CD4-positive, alpha-beta T cell (primary cell): ENCODE data around the gene RBMS1. TPM values are rescaled to one million over a fixed set of nuclear protein-coding genes. Genes with fewer than 3 reads are reported as not detected.

Experiments
- ATAC-seq: fragments of 200-7000 bp; cut with Tn5 transposase; one replicate; pipeline ENCODE4 v1.10.0; 2022; ENCODE audit warnings: mild to moderate bottlenecking; ENCODE audit not compliant: poor library complexity
- CTCF ChIA-PET: fragments of 350-600 bp; sonication (Branson Sonifier 250); formaldehyde crosslinking; loops from one replicate; lab custom pipeline; 2021; ENCODE audit warnings: antibody characterized with exemption, inconsistent platforms; lab: Charles Lee
- POLR2A ChIA-PET: fragments of 350-600 bp; sonication (Branson Sonifier 250); formaldehyde crosslinking; loops from one replicate; lab custom pipeline; 2021; ENCODE audit warnings: antibody characterized with exemption, inconsistent platforms; lab: Charles Lee
- DNase-seq, 14 experiments: peaks; one replicate each; pipeline ENCODE4 v3.0.0-alpha.2; 2013 to 2020; ENCODE audit warnings: mixed read lengths in 2 of 14
- H3K27ac ChIP-seq, 2 donors: one replicate each; pipeline versions ENCODE4 v1.5.1 to v1.7.0; 2013; ENCODE audit warnings: low read length in 2 of 2, low read depth in 1 of 2, mild to moderate bottlenecking in 1 of 2
- H3K27me3 ChIP-seq, 2 experiments: 1 replicate in 1 of 2; 2 replicates in 1 of 2; pipeline versions ENCODE4 v1.6.1 to v1.7.0; 2013; ENCODE audit warnings: low read length in 2 of 2, control low read depth in 1 of 2, mild to moderate bottlenecking in 1 of 2, moderate library complexity in 1 of 2; ENCODE audit not compliant: insufficient read depth in 2 of 2, control insufficient read depth in 1 of 2
- H3K36me3 ChIP-seq: one replicate; pipeline ENCODE4 v1.6.1; 2013; ENCODE audit warnings: low read length, control low read depth; ENCODE audit not compliant: insufficient read depth
- H3K4me1 ChIP-seq: one replicate; pipeline ENCODE4 v1.6.1; 2013; ENCODE audit warnings: low read length, control low read depth; ENCODE audit not compliant: insufficient read depth
- H3K4me3 ChIP-seq: one replicate; pipeline ENCODE4 v1.5.1; 2013; ENCODE audit warnings: mild to moderate bottlenecking, low read length, moderate library complexity
- H3K9me3 ChIP-seq, 2 experiments: 1 replicate in 1 of 2; 2 replicates in 1 of 2; pipeline versions ENCODE4 v1.6.1 to v1.7.0; 2013; ENCODE audit warnings: low read length in 2 of 2, mild to moderate bottlenecking in 2 of 2, control low read depth in 1 of 2, moderate library complexity in 1 of 2; ENCODE audit not compliant: control insufficient read depth in 1 of 2, insufficient read depth in 1 of 2
- H3K27ac Mint-ChIP-seq: one replicate; pipeline ENCODE4 v1.8.0; 2020; ENCODE audit warnings: mixed read lengths
- H3K27me3 Mint-ChIP-seq: one replicate; pipeline ENCODE4 v1.8.0; 2021; ENCODE audit warnings: mixed read lengths
- H3K36me3 Mint-ChIP-seq: one replicate; pipeline ENCODE4 v1.8.0; 2021; ENCODE audit warnings: low read depth, mixed read lengths
- H3K4me1 Mint-ChIP-seq: one replicate; pipeline ENCODE4 v1.8.0; 2021; ENCODE audit warnings: low read depth, mixed read lengths
- H3K4me3 Mint-ChIP-seq: one replicate; pipeline ENCODE4 v1.8.0; 2020; ENCODE audit warnings: mild to moderate bottlenecking, mixed read lengths
- H3K9me3 Mint-ChIP-seq: one replicate; pipeline ENCODE4 v1.8.0; 2020; ENCODE audit warnings: mixed read lengths
- intact Hi-C, 2 experiments: fragments of 100-400 bp; cut with DNase I in 1 of 2; cut with micrococcal nuclease in 1 of 2; formaldehyde crosslinking; loops; one replicate each; pipeline versions ENCODE4 v1.15.1 to v1.9.0; 2023 to 2025; cut with DNase I, micrococcal nuclease
- total RNA-seq, 174 experiments: library from RNA in 2 of 174; stranded (reverse) in 2 of 174; gene quantifications; one replicate each; pipeline ENCODE4 v1.2.3 and lab custom pipeline; 2021 to 2026
- TF ChIP-seq, protein P1 (sequence below): fragments of 200-600 bp; IDR thresholded peaks from one replicate; pipeline ENCODE4 v1.8.0; 2022; ENCODE audit warnings: antibody characterized with exemption, mild to moderate bottlenecking

The RBMS1 gene
- total RNA-seq, 2 experiments from 2014 or later, result 88.6 to 90.3 TPM

DNA sequence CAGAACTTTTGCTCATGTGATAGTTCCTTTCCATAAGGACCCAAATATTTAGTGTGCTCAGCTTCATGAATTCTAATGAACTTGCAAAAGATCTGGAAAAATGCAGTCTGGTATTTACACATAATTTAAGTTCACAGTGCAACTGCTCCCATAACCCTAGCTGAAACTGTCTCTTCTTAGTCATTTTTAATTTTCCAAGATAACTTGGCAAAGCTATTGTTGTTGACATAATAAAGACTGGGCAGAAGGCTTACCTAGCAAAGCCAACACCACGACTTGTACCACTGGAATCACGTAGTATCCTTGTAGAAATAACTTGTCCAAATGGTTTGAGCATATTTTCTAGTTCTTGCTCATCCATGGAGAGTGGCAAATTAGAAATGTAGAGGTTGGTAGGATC lies 190.5 kb downstream of the RBMS1 start:
- Mint-ChIP-seq H3K36me3 (peaks cover 79% of the 10 kb centered on the region), H3K4me3 (no peak overlapping the region), H3K27ac (no peak overlapping the region), H3K27me3 (no peaks in the 10 kb centered on the region), H3K4me1 (peaks cover 30% of the 10 kb centered on the region), H3K9me3 (no peaks in the 10 kb centered on the region)
- TF ChIP-seq, protein P1, sequence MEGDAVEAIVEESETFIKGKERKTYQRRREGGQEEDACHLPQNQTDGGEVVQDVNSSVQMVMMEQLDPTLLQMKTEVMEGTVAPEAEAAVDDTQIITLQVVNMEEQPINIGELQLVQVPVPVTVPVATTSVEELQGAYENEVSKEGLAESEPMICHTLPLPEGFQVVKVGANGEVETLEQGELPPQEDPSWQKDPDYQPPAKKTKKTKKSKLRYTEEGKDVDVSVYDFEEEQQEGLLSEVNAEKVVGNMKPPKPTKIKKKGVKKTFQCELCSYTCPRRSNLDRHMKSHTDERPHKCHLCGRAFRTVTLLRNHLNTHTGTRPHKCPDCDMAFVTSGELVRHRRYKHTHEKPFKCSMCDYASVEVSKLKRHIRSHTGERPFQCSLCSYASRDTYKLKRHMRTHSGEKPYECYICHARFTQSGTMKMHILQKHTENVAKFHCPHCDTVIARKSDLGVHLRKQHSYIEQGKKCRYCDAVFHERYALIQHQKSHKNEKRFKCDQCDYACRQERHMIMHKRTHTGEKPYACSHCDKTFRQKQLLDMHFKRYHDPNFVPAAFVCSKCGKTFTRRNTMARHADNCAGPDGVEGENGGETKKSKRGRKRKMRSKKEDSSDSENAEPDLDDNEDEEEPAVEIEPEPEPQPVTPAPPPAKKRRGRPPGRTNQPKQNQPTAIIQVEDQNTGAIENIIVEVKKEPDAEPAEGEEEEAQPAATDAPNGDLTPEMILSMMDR, result no peak
- ATAC-seq, result no peak
- Histone ChIP-seq H3K9me3 (no peaks in the 10 kb centered on the region), H3K4me1 (no peaks in the 10 kb centered on the region), H3K36me3 (peaks cover 60% of the 10 kb centered on the region), H3K4me3 (no peak overlapping the region), H3K27me3 (no peaks in the 10 kb centered on the region), H3K27ac (no peak overlapping the region)
- DNase-seq, result no peak
- intact Hi-C loops, result no loop called here
- ChIA-PET POLR2A (no interaction called here), CTCF (no interaction called here)

DNA sequence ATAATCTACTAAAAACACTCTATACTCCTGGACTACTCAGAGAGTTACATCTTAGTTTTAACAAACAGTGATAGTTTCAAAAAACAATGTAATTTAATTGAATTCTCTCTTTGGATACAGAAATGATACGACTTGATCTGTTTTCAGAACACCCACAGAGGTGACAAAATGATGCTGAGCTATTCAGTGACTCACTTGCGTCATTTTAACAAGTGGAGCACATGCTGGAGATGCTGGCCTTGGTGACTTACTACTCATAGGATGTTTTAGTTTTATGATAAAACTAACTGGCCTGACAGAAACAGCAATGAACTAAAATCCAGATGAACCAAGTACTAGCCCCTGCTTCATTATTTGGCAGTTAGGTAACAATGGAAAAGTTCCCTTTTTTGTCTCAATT lies 192.2 kb downstream of the RBMS1 start:
- H3K4me3 Mint-ChIP-seq, result no peak overlapping the region
- H3K4me1 Mint-ChIP-seq, result peaks cover 46% of the 10 kb centered on the region
- peaks cover 13% of the 10 kb centered on the region for H3K4me1 ChIP-seq
- H3K9me3 ChIP-seq, result no peaks in the 10 kb centered on the region
- no peaks in the 10 kb centered on the region for H3K27me3 ChIP-seq
- DNase-seq, result no peak
- H3K27ac ChIP-seq, result no peak overlapping the region
- peaks cover 65% of the 10 kb centered on the region for H3K36me3 ChIP-seq
- intact Hi-C loops, result no loop called here
- peak overlapping the region; percentile 31 for H3K27ac Mint-ChIP-seq
- no peak for ATAC-seq
- H3K9me3 Mint-ChIP-seq, result no peaks in the 10 kb centered on the region
- H3K27me3 Mint-ChIP-seq, result no peaks in the 10 kb centered on the region
- H3K36me3 Mint-ChIP-seq, result peaks cover 87% of the 10 kb centered on the region
- H3K4me3 ChIP-seq, result no peak overlapping the region
- ChIA-PET CTCF (interaction anchor here (0.6 to 0.7 kb wide), 2 partner anchors 16 to 557 kb away, joined by 3 to 6 read pairs; no protein-coding TSS in a partner anchor), POLR2A (interaction anchor here (0.6 kb wide), 2 partner anchors 37 to 1432 kb away, joined by 3 to 4 read pairs; no protein-coding TSS in a partner anchor)
- TF ChIP-seq, protein P1, result no peak

DNA sequence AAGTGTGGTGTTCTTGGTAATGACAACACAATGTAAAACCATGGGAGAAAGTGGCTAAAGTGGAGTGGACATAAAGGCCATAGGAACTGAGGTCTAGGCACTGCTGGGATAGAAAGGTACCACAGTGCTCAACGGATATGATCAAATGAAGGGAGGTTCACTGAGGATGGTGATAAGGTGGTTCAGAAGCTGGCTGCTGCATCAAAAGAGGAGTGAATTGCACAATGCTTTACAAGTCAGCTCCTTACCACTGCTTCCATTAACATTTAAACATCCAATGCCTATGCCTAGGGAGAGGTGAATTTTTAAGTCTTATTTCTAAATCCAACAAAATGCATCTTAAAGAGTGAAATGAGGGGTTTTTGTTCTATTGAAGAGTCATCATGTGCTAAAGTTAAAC lies 193.4 kb downstream of the RBMS1 start:
- Histone ChIP-seq H3K4me1 (peaks cover 16% of the 10 kb centered on the region), H3K27me3 (no peaks in the 10 kb centered on the region), H3K27ac (no peak overlapping the region), H3K9me3 (no peaks in the 10 kb centered on the region), H3K4me3 (no peak overlapping the region), H3K36me3 (peaks cover 58% of the 10 kb centered on the region)
- H3K36me3 Mint-ChIP-seq, result peaks cover 90% of the 10 kb centered on the region
- ChIA-PET POLR2A (no interaction called here), CTCF (interaction anchor here (1.2 kb wide), 1 partner anchor 24 kb away, joined by 3 read pairs; no protein-coding TSS in a partner anchor)
- intact Hi-C loops, result no loop called here
- H3K9me3 Mint-ChIP-seq, result no peaks in the 10 kb centered on the region
- peaks cover 59% of the 10 kb centered on the region for H3K4me1 Mint-ChIP-seq
- no peak for DNase-seq
- TF ChIP-seq, protein P1, result no peak
- H3K4me3 Mint-ChIP-seq, result no peak overlapping the region
- no peak for ATAC-seq
- peak overlapping the region; percentile 48 for H3K27ac Mint-ChIP-seq
- H3K27me3 Mint-ChIP-seq, result no peaks in the 10 kb centered on the region
